ENCODE results near the gene OR51B5. TPM values are rescaled to one million over a fixed set of nuclear protein-coding genes. Genes with fewer than 3 reads are reported as not detected.
"Not testable (repeated sequence)": the region's sequence is repeated elsewhere in the genome, so short reads cannot be mapped to it uniquely, and the experiment has no call there.

The OR51B5 gene
- total and polyA plus RNA-seq, 2 donors (not counting 1 experiment from before 2014, with no cell fraction given): 0.06 to 0.17 TPM

- Histone ChIP-seq H3K9ac (ENCODE audit: insufficient read depth, low read length) (no peak overlapping the region), H3K27me3 (ENCODE audit: control insufficient read depth, insufficient read depth, low read length) (no peaks in the 10 kb centered on the region), H3K4me1 (ENCODE audit: control insufficient read depth, extremely low read depth, insufficient read depth, low read length) (no peaks in the 10 kb centered on the region), H3K79me2 (ENCODE audit: control insufficient read depth, insufficient read depth, low read length) (no peaks in the 10 kb centered on the region), H3K4me3 (replicated peaks in 1 of 4; ENCODE audit: control extremely low read depth in 1 of 4, insufficient read depth in 1 of 4, low read depth in 3 of 4, low read length in 4 of 4) (no peak overlapping the region), H3K9me3 (ENCODE audit: control insufficient read depth, insufficient read depth, low read depth, low read length) (no peaks in the 10 kb centered on the region), H2AFZ (ENCODE audit: low read length) (no peak overlapping the region), H4K20me1 (ENCODE audit: control insufficient read depth, extremely low read depth, insufficient read depth, low read length) (no peaks in the 10 kb centered on the region), H3K27ac (ENCODE audit: insufficient read depth, low read length) (no peak overlapping the region), H3K4me2 (ENCODE audit: extremely low read depth, insufficient read depth, low read length) (no peak overlapping the region), H3K36me3 (ENCODE audit: control insufficient read depth, insufficient read depth, low read length) (no peaks in the 10 kb centered on the region)
- no peak for TF ChIP-seq EZH2 (IDR thresholded peaks at IDR 0.05; ENCODE audit: low read length, missing control alignments)
- no peak for TF ChIP-seq CTCF (conservative IDR thresholded peaks at IDR 0.05 in 1 of 2, IDR thresholded peaks at IDR 0.05 in 1 of 2; ENCODE audit: low read depth in 1 of 2, low read length in 2 of 2)
- no peak for DNase-seq (ENCODE audit: low read depth in 2 of 2)
Measured at GRCh38 chr11:5317292-5317691, 26.0 kb downstream of the OR51B5 start.

GRCh38 chr11:5313326-5314023, 29.8 kb downstream of the OR51B5 start:
- H2AFZ ChIP-seq (ENCODE audit: low read length): not testable (repeated sequence)

GRCh38 chr11:5310423-5310822, 32.9 kb downstream of the OR51B5 start:
- Histone ChIP-seq H3K4me1 (ENCODE audit: control insufficient read depth, extremely low read depth, insufficient read depth, low read length) (no peaks in the 10 kb centered on the region), H2AFZ (ENCODE audit: low read length) (no peak overlapping the region), H3K27me3 (ENCODE audit: control insufficient read depth, insufficient read depth, low read length) (no peaks in the 10 kb centered on the region), H3K4me3 (replicated peaks in 1 of 4; ENCODE audit: control extremely low read depth in 1 of 4, insufficient read depth in 1 of 4, low read depth in 3 of 4, low read length in 4 of 4) (no peak overlapping the region), H3K27ac (ENCODE audit: insufficient read depth, low read length) (no peak overlapping the region), H3K9ac (ENCODE audit: insufficient read depth, low read length) (no peak overlapping the region), H3K4me2 (ENCODE audit: extremely low read depth, insufficient read depth, low read length) (no peak overlapping the region), H3K9me3 (ENCODE audit: control insufficient read depth, insufficient read depth, low read depth, low read length) (no peaks in the 10 kb centered on the region), H3K79me2 (ENCODE audit: control insufficient read depth, insufficient read depth, low read length) (no peaks in the 10 kb centered on the region), H4K20me1 (ENCODE audit: control insufficient read depth, extremely low read depth, insufficient read depth, low read length) (no peaks in the 10 kb centered on the region), H3K36me3 (ENCODE audit: control insufficient read depth, insufficient read depth, low read length) (no peaks in the 10 kb centered on the region)
- DNase-seq (ENCODE audit: low read depth in 2 of 2): no peak
- TF ChIP-seq EZH2 (IDR thresholded peaks at IDR 0.05; ENCODE audit: low read length, missing control alignments) (no peak), CTCF (conservative IDR thresholded peaks at IDR 0.05 in 1 of 2, IDR thresholded peaks at IDR 0.05 in 1 of 2; ENCODE audit: low read depth in 1 of 2, low read length in 2 of 2) (no peak)

More at GRCh38 chr11:5313326-5314023, 29.8 kb downstream of the OR51B5 start:
- H3K4me1 ChIP-seq (ENCODE audit: control insufficient read depth, extremely low read depth, insufficient read depth, low read length); H3K9me3 ChIP-seq (ENCODE audit: control insufficient read depth, insufficient read depth, low read depth, low read length); H3K9ac ChIP-seq (ENCODE audit: insufficient read depth, low read length); DNase-seq (ENCODE audit: low read depth in 2 of 2); H4K20me1 ChIP-seq (ENCODE audit: control insufficient read depth, extremely low read depth, insufficient read depth, low read length); H3K4me3 ChIP-seq (replicated peaks in 1 of 4; ENCODE audit: control extremely low read depth in 1 of 4, insufficient read depth in 1 of 4, low read depth in 3 of 4, low read length in 4 of 4); H3K4me2 ChIP-seq (ENCODE audit: extremely low read depth, insufficient read depth, low read length); H3K27me3 ChIP-seq (ENCODE audit: control insufficient read depth, insufficient read depth, low read length); H3K27ac ChIP-seq (ENCODE audit: insufficient read depth, low read length); H3K36me3 ChIP-seq (ENCODE audit: control insufficient read depth, insufficient read depth, low read length); H3K79me2 ChIP-seq (ENCODE audit: control insufficient read depth, insufficient read depth, low read length): not testable (repeated sequence)
